ENCODE results near the gene CKAP5. TPM values are rescaled to one million over a fixed set of nuclear protein-coding genes. Genes with fewer than 3 reads are reported as not detected.
"Not testable (repeated sequence)": the region's sequence is repeated elsewhere in the genome, so short reads cannot be mapped to it uniquely, and the experiment has no call there.

The CKAP5 gene
- total RNA-seq, 3 donors from 2014 or later, result 50.3 to 74.5 (median 67.8) TPM

DNA sequence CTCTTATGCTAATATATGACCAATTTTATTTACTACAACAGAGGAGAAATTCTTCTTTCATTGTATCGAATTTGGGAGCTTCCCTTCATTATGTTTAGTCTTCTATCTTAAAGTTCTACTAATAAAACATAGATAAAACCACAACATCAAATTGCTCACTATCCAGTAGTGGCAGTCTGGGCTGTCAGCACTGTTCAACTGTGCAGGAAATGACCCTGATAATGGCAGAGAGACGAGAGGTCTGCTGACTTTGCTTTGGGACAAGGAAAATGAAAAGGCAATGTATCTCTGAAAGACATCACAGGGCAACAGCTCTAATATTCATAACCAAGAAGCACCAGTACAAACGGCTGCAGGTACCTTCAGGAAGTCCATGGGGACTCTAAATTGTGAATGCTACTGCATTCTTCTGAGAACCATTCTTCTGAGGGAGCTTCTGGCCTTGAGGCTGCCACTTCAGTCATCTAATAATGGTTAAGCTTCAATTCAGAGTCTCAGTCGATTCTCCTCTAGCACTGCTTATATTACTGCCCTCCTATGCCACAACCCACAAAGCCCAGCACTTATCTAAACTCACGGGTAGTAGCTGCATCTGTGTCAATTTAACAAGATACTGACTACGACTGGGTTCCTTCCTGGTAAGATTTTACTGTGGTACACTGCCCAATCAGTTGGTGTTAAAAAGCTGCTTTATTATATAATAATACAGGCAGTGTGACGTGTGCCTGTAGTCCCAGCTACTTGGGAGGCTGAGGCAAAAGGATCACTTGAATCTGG lies 44.2 kb downstream of the CKAP5 start:
- TF ChIP-seq, protein P1, sequence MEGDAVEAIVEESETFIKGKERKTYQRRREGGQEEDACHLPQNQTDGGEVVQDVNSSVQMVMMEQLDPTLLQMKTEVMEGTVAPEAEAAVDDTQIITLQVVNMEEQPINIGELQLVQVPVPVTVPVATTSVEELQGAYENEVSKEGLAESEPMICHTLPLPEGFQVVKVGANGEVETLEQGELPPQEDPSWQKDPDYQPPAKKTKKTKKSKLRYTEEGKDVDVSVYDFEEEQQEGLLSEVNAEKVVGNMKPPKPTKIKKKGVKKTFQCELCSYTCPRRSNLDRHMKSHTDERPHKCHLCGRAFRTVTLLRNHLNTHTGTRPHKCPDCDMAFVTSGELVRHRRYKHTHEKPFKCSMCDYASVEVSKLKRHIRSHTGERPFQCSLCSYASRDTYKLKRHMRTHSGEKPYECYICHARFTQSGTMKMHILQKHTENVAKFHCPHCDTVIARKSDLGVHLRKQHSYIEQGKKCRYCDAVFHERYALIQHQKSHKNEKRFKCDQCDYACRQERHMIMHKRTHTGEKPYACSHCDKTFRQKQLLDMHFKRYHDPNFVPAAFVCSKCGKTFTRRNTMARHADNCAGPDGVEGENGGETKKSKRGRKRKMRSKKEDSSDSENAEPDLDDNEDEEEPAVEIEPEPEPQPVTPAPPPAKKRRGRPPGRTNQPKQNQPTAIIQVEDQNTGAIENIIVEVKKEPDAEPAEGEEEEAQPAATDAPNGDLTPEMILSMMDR (IDR thresholded peaks at IDR 0.05), result no peak
- ATAC-seq (no peak), DNase-seq (no peak)
- H3K9me3 ChIP-seq, result no peaks in the 10 kb centered on the region
- no peaks in the 10 kb centered on the region for H3K4me1 ChIP-seq (ENCODE audit: low read depth)
- no peak overlapping the region for H3K4me3 ChIP-seq
- intact Hi-C loops (cut with DNase I, micrococcal nuclease), result no loop called here
- peaks cover under 1% of the 10 kb centered on the region for H3K36me3 ChIP-seq (ENCODE audit: low read depth)

DNA sequence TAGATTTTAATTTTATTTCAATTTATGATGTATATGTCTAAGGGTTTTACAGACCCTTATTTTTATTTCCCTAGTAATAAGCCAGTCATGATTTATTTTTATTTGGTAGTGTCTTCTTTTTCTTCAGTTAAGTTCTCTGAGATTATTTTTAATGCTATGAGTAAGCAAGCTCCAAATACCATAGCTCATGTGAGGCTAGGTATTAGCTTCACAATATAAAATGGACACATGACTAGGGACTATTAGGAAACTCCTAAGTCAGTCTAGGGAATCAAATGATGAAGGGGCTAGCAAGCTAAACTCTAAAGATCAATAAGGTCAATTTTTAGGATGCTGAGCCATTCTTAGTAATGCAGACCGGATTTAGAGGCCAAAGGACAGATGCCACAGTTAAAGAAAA lies 45.9 kb downstream of the CKAP5 start:
- TF ChIP-seq, protein P1 (IDR thresholded peaks at IDR 0.05), result no peak
- intact Hi-C loops (cut with DNase I, micrococcal nuclease), result no loop called here
- no peaks in the 10 kb centered on the region for H3K36me3 ChIP-seq (ENCODE audit: low read depth)

DNA sequence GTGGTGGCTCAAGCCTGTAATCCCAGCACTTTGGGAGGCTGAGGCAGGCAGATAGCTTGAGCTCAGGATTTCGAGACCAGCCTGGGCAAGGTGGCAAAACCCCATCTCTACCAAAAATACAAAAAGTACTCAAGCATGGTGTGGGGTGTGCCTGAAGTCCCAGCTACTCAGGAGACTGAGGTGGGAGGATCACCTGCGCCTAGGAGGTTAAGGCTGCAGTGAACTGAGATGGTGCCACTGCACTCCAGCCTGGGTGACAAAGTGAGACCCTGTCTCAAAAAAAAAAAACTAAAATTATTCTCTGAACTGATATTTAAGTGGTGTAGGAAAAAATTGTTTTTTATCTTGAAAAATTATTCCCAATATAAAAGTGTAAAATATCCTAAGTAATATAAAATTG lies 46.4 kb downstream of the CKAP5 start:
- H3K4me1 ChIP-seq (ENCODE audit: low read depth); intact Hi-C loops (cut with DNase I, micrococcal nuclease); H3K9me3 ChIP-seq; ATAC-seq; DNase-seq; H3K36me3 ChIP-seq (ENCODE audit: low read depth); H3K4me3 ChIP-seq: not testable (repeated sequence)

More for the DNA sequence above, 45.9 kb downstream of the CKAP5 start:
- H3K4me3 ChIP-seq, result no peak overlapping the region
- no peak for DNase-seq
- no peak for ATAC-seq
- H3K9me3 ChIP-seq, result no peaks in the 10 kb centered on the region
- no peaks in the 10 kb centered on the region for H3K4me1 ChIP-seq (ENCODE audit: low read depth)

DNA sequence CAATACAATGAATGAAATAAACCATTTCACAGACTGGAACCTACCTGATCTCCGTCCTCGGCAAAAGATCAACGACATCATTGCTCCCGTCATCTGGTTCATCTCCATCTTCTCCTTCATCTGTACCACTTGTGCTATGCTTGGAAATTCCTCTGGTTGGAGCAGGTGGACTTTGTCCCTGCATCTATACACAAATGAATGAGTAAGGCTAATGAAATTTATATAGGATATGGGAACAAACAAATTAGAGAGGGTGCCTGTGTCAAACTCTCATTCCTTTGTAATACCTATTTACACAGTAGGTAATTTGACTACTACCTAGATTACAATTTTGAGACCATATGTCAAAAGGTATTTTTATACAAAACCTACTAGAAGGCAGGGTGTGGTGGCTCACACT lies 67.7 kb downstream of the CKAP5 start:
- Histone ChIP-seq H3K4me1 (ENCODE audit: low read depth) (no peaks in the 10 kb centered on the region), H3K36me3 (ENCODE audit: low read depth) (peaks cover 4% of the 10 kb centered on the region), H3K4me3 (no peak overlapping the region), H3K9me3 (no peaks in the 10 kb centered on the region)
- TF ChIP-seq, protein P1 (IDR thresholded peaks at IDR 0.05), result no peak
- intact Hi-C loops (cut with DNase I, micrococcal nuclease), result no loop called here
- DNase-seq (no peak), ATAC-seq (peak; percentile 38)

DNA sequence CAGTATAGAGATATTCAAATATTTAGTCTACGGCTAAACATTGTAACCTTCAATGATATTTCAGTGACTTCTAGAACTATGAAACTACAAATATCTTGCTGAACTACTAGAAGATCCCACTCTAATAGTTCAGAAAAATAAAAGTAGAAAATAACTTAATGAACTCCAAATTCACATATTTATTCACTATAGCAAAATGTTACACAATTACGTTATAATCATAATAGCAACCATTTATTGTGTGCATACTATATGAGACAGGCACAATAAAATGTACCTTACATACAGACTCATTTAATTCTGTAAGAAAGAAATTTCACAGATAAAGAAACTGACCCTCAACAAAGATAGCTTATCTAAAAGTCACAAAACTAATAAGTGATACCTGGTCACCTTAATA lies 69.2 kb downstream of the CKAP5 start:
- no peak for DNase-seq
- Histone ChIP-seq H3K36me3 (ENCODE audit: low read depth) (peaks cover 4% of the 10 kb centered on the region), H3K4me3 (no peak overlapping the region), H3K9me3 (no peaks in the 10 kb centered on the region), H3K4me1 (ENCODE audit: low read depth) (no peaks in the 10 kb centered on the region)
- intact Hi-C loops (cut with DNase I, micrococcal nuclease), result no loop called here
- TF ChIP-seq, protein P1 (IDR thresholded peaks at IDR 0.05), result no peak
- no peak for ATAC-seq

DNA sequence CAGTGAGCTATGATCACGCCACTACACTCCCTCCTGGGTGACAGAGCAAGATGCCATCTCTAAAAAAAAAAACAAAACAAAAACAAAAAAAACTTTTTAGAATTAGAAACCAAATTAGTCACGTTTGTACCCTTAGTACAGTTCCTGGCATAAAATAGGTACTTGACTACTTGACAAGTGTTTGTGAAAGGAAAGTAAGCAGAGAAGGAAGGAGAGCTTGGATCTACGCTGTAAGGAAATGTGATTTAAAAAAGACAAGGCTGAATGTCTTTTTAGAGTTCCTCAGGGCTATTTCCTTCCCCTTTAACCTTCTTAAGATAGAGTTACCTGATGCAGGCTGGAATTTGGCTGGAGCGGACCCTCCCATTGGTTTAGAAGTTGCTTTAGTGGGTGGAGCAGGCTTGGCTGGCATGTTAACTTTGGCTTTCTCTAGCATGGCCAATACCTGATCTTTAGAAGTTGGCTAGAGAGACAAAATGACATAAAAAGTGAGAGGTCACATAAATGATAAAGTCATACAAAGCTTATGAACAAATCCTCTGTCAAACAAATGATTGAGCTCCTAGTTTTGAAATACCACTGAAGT lies 76.4 kb downstream of the CKAP5 start:
- intact Hi-C loops (cut with DNase I, micrococcal nuclease), result no loop called here
- Histone ChIP-seq H3K9me3 (no peaks in the 10 kb centered on the region), H3K4me1 (ENCODE audit: low read depth) (no peaks in the 10 kb centered on the region), H3K36me3 (ENCODE audit: low read depth) (no peaks in the 10 kb centered on the region), H3K4me3 (no peak overlapping the region)
- no peak for DNase-seq
- TF ChIP-seq, protein P1 (IDR thresholded peaks at IDR 0.05), result no peak
- no peak for ATAC-seq

Measured in mucosa of descending colon (tissue), 3 donors.